Lower leg skin (tissue), 4 donors: Measurements from ENCODE around the gene SLC35F6. TPM values are rescaled to one million over a fixed set of nuclear protein-coding genes. Genes with fewer than 3 reads are reported as not detected.

Source experiments
- DNase-seq, 2 donors: peaks; one replicate each; pipeline ENCODE4 v3.0.0-alpha.2; 2019; ENCODE audit warnings: low spot score in 2 of 2
- H3K4me3 ChIP-seq: fragments of 200-600 bp; sonication (generic); 2 replicates; pipeline ENCODE4 v1.5.1; 2017; ENCODE audit warnings: mild to moderate bottlenecking, low read depth; ENCODE audit not compliant: poor library complexity, severe bottlenecking
- POLR2A ChIP-seq, 2 donors: fragments of 450-650 bp; IDR thresholded peaks; one replicate each; pipeline ENCODE4 v1.6.1; 2016 to 2017; ENCODE audit warnings: antibody characterized with exemption in 2 of 2, mild to moderate bottlenecking in 1 of 2, moderate library complexity in 1 of 2
- WGBS, 2 donors: methylation state at CpG; one replicate each; pipeline ENCODE4 v1.1.5; 2018; 5-methylcytosine and 5-hydroxymethylcytosine counted together
- intact Hi-C: fragments of 100-400 bp; cut with DNase I; formaldehyde crosslinking; loops from one replicate; pipeline ENCODE4 v1.15.0; 2023; ENCODE audit warnings: low total_unique reads
- total RNA-seq, 4 donors: library from RNA; depleted of rRNA; stranded (reverse); fragments of >200 nt; gene quantifications; one replicate each; pipeline ENCODE4 v1.1.0, GENCODE V29; 2016
- TF ChIP-seq, protein P1 (sequence below), 3 donors: fragments of 450-650 bp; IDR thresholded peaks; one replicate each; pipeline ENCODE4 v1.5.1; 2016; ENCODE audit warnings: antibody characterized with exemption in 3 of 3, mild to moderate bottlenecking in 3 of 3, moderate library complexity in 2 of 3

SLC35F6 gene
- total RNA-seq, 4 donors from 2014 or later = 51.0 to 96.7 (median 87.4) TPM

DNA sequence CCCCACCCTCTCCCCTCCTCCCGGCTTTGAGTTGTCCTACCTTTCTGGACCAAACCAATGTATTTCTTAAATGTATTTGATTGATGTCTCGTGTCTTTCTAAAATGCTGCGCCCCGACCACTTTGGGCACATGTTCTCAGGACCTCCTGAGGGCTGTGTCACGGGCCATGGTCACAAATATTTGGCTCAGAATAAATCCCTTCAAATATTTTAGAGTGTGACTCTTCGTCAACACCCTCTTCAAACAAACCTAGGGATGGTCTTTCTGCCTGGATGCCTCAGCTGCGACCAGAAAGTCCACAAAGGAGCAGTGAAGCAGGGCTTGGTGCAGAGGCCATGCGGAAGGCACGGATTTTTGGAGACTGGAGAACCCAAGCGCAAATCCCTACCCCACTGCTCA is 1.1 kb upstream of the SLC35F6 start:
- H3K4me3 ChIP-seq = no peak overlapping the region
- 93 to 94% methylated on average over 10 of the region's 10 CpGs for WGBS, 2 donors
- no peak for TF ChIP-seq POLR2A (IDR thresholded peaks at IDR 0.05)
- TF ChIP-seq, protein P1, sequence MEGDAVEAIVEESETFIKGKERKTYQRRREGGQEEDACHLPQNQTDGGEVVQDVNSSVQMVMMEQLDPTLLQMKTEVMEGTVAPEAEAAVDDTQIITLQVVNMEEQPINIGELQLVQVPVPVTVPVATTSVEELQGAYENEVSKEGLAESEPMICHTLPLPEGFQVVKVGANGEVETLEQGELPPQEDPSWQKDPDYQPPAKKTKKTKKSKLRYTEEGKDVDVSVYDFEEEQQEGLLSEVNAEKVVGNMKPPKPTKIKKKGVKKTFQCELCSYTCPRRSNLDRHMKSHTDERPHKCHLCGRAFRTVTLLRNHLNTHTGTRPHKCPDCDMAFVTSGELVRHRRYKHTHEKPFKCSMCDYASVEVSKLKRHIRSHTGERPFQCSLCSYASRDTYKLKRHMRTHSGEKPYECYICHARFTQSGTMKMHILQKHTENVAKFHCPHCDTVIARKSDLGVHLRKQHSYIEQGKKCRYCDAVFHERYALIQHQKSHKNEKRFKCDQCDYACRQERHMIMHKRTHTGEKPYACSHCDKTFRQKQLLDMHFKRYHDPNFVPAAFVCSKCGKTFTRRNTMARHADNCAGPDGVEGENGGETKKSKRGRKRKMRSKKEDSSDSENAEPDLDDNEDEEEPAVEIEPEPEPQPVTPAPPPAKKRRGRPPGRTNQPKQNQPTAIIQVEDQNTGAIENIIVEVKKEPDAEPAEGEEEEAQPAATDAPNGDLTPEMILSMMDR (IDR thresholded peaks at IDR 0.05) = no peak
- DNase-seq = no peak
- intact Hi-C loops = no loop called here

DNA sequence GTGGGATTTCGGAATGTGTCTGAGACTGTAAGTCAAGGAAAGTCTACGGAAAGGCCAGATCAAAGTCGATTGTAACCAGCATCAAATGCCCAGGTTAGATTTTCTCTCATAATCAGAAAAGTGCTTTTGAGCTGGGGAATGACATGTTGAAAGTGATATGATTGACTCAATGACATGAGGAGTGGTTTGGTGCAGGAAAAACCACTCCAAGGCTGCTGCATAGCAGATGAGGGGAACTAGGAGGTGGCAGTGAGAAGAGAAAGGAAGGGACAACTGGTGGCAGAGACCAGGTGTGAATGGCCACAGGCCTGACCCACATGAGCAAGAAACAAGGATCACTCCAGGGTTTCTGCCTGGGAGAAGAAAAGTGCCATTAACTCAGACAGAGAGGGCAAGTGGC is 822 bp downstream of the SLC35F6 start:
- WGBS, 2 donors = 14 to 15% methylated on average over 3 of the region's 3 CpGs
- TF ChIP-seq POLR2A (IDR thresholded peaks at IDR 0.05) = no peak
- TF ChIP-seq, protein P1 (IDR thresholded peaks at IDR 0.05) = no peak
- H3K4me3 ChIP-seq = peak overlapping the region; percentile 87
- DNase-seq = no peak
- intact Hi-C loops = no loop called here

DNA sequence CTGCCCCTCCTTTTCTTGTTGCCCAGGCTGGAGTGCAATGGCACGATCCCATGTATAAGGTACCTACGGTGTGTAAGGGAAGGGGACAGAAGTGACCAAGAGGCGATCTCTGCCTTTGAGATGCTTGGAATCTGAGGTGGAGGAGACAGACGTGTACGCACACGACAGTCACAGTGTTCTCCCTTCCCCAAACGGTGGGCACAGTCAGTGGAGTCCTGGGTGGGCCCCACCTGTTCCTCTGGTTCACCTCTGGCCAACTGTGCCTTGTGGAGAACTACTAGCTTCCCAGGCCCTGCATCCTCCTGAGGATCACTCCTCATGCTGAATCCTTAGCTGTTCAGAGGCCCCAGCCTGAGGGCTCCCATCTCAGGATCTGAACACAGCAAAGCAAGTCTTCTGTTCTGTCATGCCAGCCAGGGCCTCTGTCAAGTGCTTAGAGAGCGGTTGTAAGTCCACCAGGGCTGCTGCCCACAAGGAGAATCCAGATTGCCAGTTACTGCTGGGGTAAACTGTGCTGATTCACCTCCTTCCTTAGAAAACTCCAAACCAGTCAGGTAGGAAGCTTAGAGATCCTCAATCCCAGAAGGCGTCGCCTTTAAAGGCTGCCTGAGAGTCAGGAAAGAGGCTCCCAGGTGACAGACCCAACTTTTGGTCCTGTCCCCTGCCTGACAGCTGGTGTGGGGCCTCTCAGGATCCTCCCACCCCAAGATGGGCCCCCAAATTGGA is 1.6 kb downstream of the SLC35F6 start:
- TF ChIP-seq, protein P1 (IDR thresholded peaks at IDR 0.05) = no peak
- no peak for TF ChIP-seq POLR2A (IDR thresholded peaks at IDR 0.05)
- no peak overlapping the region for H3K4me3 ChIP-seq
- no peak for DNase-seq
- intact Hi-C loops = no loop called here
- 58 to 61% methylated on average over 10 of the region's 10 CpGs for WGBS, 2 donors

DNA sequence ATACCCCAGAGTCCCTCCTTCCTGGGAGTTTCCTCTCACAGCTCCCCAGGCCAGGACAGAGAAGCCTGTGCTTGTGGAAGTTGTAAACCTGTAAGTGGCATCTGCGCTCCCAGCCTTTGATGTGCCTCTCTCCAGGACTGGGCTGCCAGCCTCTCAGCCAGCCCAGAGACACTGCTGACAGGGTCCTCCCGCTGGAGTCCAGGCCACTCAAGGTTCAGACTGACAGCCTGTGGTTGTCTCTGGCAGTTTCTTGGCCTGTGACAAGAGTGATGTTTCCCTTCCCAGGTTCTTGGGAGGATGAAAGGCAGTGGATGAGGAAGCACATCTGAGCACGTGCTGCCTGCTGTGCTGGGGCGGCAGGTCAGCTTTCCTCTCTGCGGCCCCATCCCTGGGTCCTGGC is 3.0 kb downstream of the SLC35F6 start:
- DNase-seq = no peak
- no peak overlapping the region for H3K4me3 ChIP-seq
- 33 to 57% methylated on average over 5 of the region's 5 CpGs for WGBS, 2 donors
- TF ChIP-seq POLR2A (IDR thresholded peaks at IDR 0.05) = no peak
- TF ChIP-seq, protein P1 (IDR thresholded peaks at IDR 0.05) = no peak
- intact Hi-C loops = no loop called here

DNA sequence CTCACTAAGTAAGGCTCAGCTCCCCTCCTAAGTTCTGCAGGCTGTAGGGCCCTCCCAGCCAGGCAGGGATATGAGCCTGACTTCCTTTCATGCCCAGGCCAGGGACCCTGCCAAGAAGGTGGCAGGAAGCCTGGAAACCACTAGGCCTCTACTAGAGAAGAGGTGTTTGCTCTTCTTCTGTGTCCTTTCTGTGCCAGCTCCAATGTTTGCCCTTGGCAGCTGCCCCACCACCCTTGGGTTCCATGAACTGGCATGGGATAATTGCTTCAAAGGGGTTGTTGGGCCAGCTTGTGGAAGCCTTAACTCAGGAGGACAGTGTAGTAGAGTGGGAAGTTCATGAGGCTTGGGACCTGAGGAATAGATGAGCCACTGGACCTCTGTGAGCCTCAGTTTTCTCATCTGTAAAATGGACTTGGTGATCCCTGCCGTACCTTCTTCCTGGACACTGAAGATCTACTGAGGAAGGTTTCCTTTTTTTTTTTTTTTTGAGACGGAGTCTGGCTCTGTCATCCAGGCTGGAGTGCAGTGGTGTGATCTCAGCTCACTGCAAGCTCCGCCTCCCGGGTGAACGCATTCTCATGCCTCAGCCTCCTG is 3.9 kb downstream of the SLC35F6 start:
- 85% methylated on average over 5 of the region's 5 CpGs for WGBS, 2 donors
- H3K4me3 ChIP-seq = no peak overlapping the region
- no peak for DNase-seq
- intact Hi-C loops = no loop called here
- TF ChIP-seq, protein P1 (IDR thresholded peaks at IDR 0.05) = no peak
- no peak for TF ChIP-seq POLR2A (IDR thresholded peaks at IDR 0.05)
